Heart left ventricle (tissue), 16 donors: ENCODE data around the gene CLEC4E. TPM values are rescaled to one million over a fixed set of nuclear protein-coding genes. Genes with fewer than 3 reads are reported as not detected.

Source experiments
- ATAC-seq, 4 donors: fragments of 200-7000 bp; cut with Tn5 transposase; one replicate each; pipeline ENCODE4 v1.9.1; 2020 to 2022; ENCODE audit warnings: moderate library complexity in 4 of 4, mild to moderate bottlenecking in 3 of 4, moderate number of reproducible peaks in 1 of 4
- DNase-seq, 5 donors: peaks; one replicate each; pipeline ENCODE4 v3.0.0-alpha.2; 2020
- H3K27ac ChIP-seq, 12 donors: fragments of 200-600 bp; sonication (generic) in 4 of 12; one replicate each; pipeline versions ENCODE4 v1.5.0 to v1.8.0; 2016 to 2022; ENCODE audit warnings: mild to moderate bottlenecking in 2 of 12
- H3K27me3 ChIP-seq, 9 donors: fragments of 200-600 bp; sonication (generic) in 2 of 9; one replicate each; pipeline versions ENCODE4 v1.5.1 to v1.8.0; 2016 to 2022; ENCODE audit warnings: mild to moderate bottlenecking in 3 of 9
- H3K36me3 ChIP-seq, 9 donors: fragments of 200-600 bp; sonication (generic) in 2 of 9; one replicate each; pipeline versions ENCODE4 v1.5.0 to v1.8.0; 2018 to 2022; ENCODE audit warnings: mild to moderate bottlenecking in 2 of 9
- H3K4me1 ChIP-seq, 12 donors: fragments of 200-600 bp; sonication (generic) in 4 of 12; one replicate each; pipeline versions ENCODE4 v1.5.0 to v1.8.0; 2016 to 2022; ENCODE audit warnings: mild to moderate bottlenecking in 3 of 12
- H3K4me3 ChIP-seq, 12 donors: fragments of 200-600 bp; sonication (generic) in 4 of 12; one replicate each; pipeline versions ENCODE4 v1.5.0 to v1.8.0; 2017 to 2022; ENCODE audit warnings: mild to moderate bottlenecking in 9 of 12, moderate library complexity in 4 of 12
- H3K9me3 ChIP-seq, 12 donors: fragments of 200-600 bp; sonication (generic) in 4 of 12; one replicate each; pipeline versions ENCODE4 v1.5.0 to v1.8.0; 2016 to 2022; ENCODE audit warnings: mild to moderate bottlenecking in 1 of 12
- CTCF ChIP-seq, 12 donors: fragments of 200-600 bp; sonication (generic) in 4 of 12; IDR thresholded peaks; one replicate each; pipeline versions ENCODE4 v1.5.0 to v1.8.0; 2018 to 2022; ENCODE audit warnings: antibody characterized with exemption in 12 of 12, mild to moderate bottlenecking in 5 of 12
- POLR2A ChIP-seq, 2 donors: fragments of 450-650 bp; IDR thresholded peaks; one replicate each; pipeline ENCODE4 v1.6.1; 2017; ENCODE audit warnings: antibody characterized with exemption in 2 of 2, mild to moderate bottlenecking in 2 of 2, moderate library complexity in 2 of 2
- WGBS, 4 donors: extraction: QIAGEN DNeasy Blood & Tissue Kit in 2 of 4; methylation state at CpG; one replicate each; pipeline versions ENCODE4 v1.1.5 to v1.1.7; 2013 to 2018; 5-methylcytosine and 5-hydroxymethylcytosine counted together
- intact Hi-C, 10 donors: fragments of 100-400 bp; cut with DNase I; formaldehyde crosslinking; loops; one replicate each; pipeline versions ENCODE4 v1.11.1 to v1.14.2; 2022
- polyA plus RNA-seq, 2 donors: library from polyadenylated mRNA; stranded (reverse); fragments of 200-250 nt; gene quantifications; one replicate each; pipeline ENCODE4 v1.2.3, GENCODE V29; 2013
- total RNA-seq, 9 donors: library from RNA; depleted of rRNA in 2 of 9; stranded (reverse); fragments of >200 nt in 2 of 9; fragmentation: NEBNext Ultra II Directional in 3 of 9; extraction: Animal tissue kit (Norgen Biotek cat#: 25700) in 3 of 9; gene quantifications; one replicate each; pipeline versions ENCODE4 v1.1.0 to v1.2.4, GENCODE V29; 2016 to 2023
- donor health status: ischemic (EF 13 %, LVEDD 7.1; RV severe dilation, severe dysfunction).
- donor health status: healthy with polysubstance abuse.
- donor health status: DM: no; HTN: yes; CAD: no.
- donor health status: DM: no; HTN: no; CAD: no.
- donor health status: ischemic (EF 25% LVEDD 6.9; RV normal size, moderate dysfunction).
- donor health status: ischemic (EF 25% LVEDD 5.7; RV mildly dilated, moderate dysfunction).
- donor health status: healthy.
- donor health status: DM: yes; HTN: yes; CAD: no.
- donor health status: ischemic (EF 35%, LVEDD 5.7; RV mildly dilated, moderate dysfunction).
- donor health status: nonischemic (EF 11% LVEDD 7.7; RV severe dilation, severe dysfunction).
- donor health status: DM: yes; HTN: yes; CAD: no.
- donor health status: PGD.
- donor health status: ischemic (EF 29% LVEDD 5.4; RV normal size, mild dysfunction).
- donor health status: nonischemic (EF 23%, LVEDD 6.1; RV moderate dilation, normal function).

CLEC4E gene
- total and polyA plus RNA-seq, 11 donors, result 0.25 to 5.1 (median 0.76) TPM

- TF ChIP-seq POLR2A (IDR thresholded peaks at IDR 0.05) (no peak), CTCF (IDR thresholded peaks at IDR 0.05) (no peak)
- intact Hi-C loops, result no loop called here
- no peak for ATAC-seq
- Histone ChIP-seq H3K4me1 (no peaks in the 10 kb centered on the region), H3K4me3 (no peak overlapping the region), H3K27ac (no peak overlapping the region), H3K27me3 (peaks cover 0 to 12% (median 0%) of the 10 kb centered on the region in 9 donors), H3K9me3 (no peaks in the 10 kb centered on the region), H3K36me3 (no peaks in the 10 kb centered on the region)
- 38 to 73% (median 70%) methylated on average over 1 to 3 of the region's 3 CpGs for WGBS, 4 donors
- DNase-seq, result no peak
Observed at GRCh38 chr12:8508223-8508622, 32.5 kb downstream of the CLEC4E start.

GRCh38 chr12:8507596-8507995 lies 33.1 kb downstream of the CLEC4E start:
- Histone ChIP-seq H3K27me3 (peaks cover 0 to 11% (median 0%) of the 10 kb centered on the region in 9 donors), H3K9me3 (no peaks in the 10 kb centered on the region), H3K4me1 (no peaks in the 10 kb centered on the region), H3K36me3 (no peaks in the 10 kb centered on the region), H3K4me3 (no peak overlapping the region), H3K27ac (no peak overlapping the region)
- ATAC-seq, result no peak
- intact Hi-C loops, result no loop called here
- no peak for DNase-seq
- 83 to 88% (median 85%) methylated on average over 3 of the region's 3 CpGs for WGBS, 4 donors
- TF ChIP-seq POLR2A (IDR thresholded peaks at IDR 0.05), result no peak
- TF ChIP-seq CTCF (IDR thresholded peaks at IDR 0.05), result no peak

GRCh38 chr12:8504351-8504750 lies 36.4 kb downstream of the CLEC4E start:
- H3K27me3 ChIP-seq, result peaks cover 0 to 4% (median 0%) of the 10 kb centered on the region in 9 donors
- no peak overlapping the region for H3K4me3 ChIP-seq
- whole genome bisulfite sequencing, 4 donors, result 85 to 93% (median 90%) methylated on average over 1 of the region's 1 CpG
- H3K36me3 ChIP-seq, result no peaks in the 10 kb centered on the region
- DNase-seq (no peak), ATAC-seq (no peak)
- no peaks in the 10 kb centered on the region for H3K9me3 ChIP-seq
- H3K27ac ChIP-seq, result no peak overlapping the region
- no peak for TF ChIP-seq CTCF (IDR thresholded peaks at IDR 0.05)
- no peak for TF ChIP-seq POLR2A (IDR thresholded peaks at IDR 0.05)
- no peaks in the 10 kb centered on the region for H3K4me1 ChIP-seq
- intact Hi-C loops, result no loop called here

GRCh38 chr12:8501720-8502119 lies 39.0 kb downstream of the CLEC4E start:
- TF ChIP-seq POLR2A (IDR thresholded peaks at IDR 0.05) (no peak), CTCF (IDR thresholded peaks at IDR 0.05) (no peak)
- H3K4me1 ChIP-seq, result no peaks in the 10 kb centered on the region
- H3K27me3 ChIP-seq, result peaks cover 0 to 5% (median 0%) of the 10 kb centered on the region in 9 donors
- intact Hi-C loops, result no loop called here
- DNase-seq, result no peak
- ATAC-seq, result no peak
- no peak overlapping the region for H3K4me3 ChIP-seq
- H3K27ac ChIP-seq, result no peak overlapping the region
- H3K9me3 ChIP-seq, result no peaks in the 10 kb centered on the region
- no peaks in the 10 kb centered on the region for H3K36me3 ChIP-seq
- 63 to 68% (median 66%) methylated on average over 3 of the region's 3 CpGs for WGBS, 4 donors
